HL-60 (cell line): ENCODE measurements around the gene GRHL3.

ENCODE experiments used
- DNase-seq, 2 experiments: peaks; one replicate each; pipeline ENCODE4 v3.0.0-alpha.2; 2010 to 2020; ENCODE audit warnings: low read depth in 1 of 2, low spot score in 1 of 2
- H3K27ac ChIP-seq: fragments of 250-450 bp; sonication (Bioruptor Pico); replicated peaks from 2 replicates; pipeline ENCODE4 v1.5.1; 2020; ENCODE audit warnings: mild to moderate bottlenecking, moderate library complexity
- H3K27me3 ChIP-seq: fragments of 250-450 bp; sonication (Bioruptor Pico); 2 replicates; pipeline ENCODE4 v1.5.1; 2021; ENCODE audit warnings: mild to moderate bottlenecking, moderate library complexity; ENCODE audit not compliant: insufficient read depth, poor library complexity, severe bottlenecking
- H3K4me3 ChIP-seq: replicated peaks from 2 replicates; pipeline ENCODE4 v1.5.1; 2011; ENCODE audit warnings: mild to moderate bottlenecking, control low read depth, low read length; ENCODE audit not compliant: insufficient read depth
- CTCF ChIP-seq: IDR thresholded peaks from one replicate; pipeline ENCODE4 v1.5.1; 2011; ENCODE audit warnings: low read length, control low read depth, inconsistent platforms; ENCODE audit not compliant: insufficient read depth
- GABPA ChIP-seq: IDR thresholded peaks from 2 replicates; pipeline ENCODE4 v1.6.1; 2012; ENCODE audit warnings: low read depth
- POLR2AphosphoS5 ChIP-seq: IDR thresholded peaks from 2 replicates; pipeline ENCODE4 v1.6.1; 2012; ENCODE audit warnings: low read depth
- REST ChIP-seq: IDR thresholded peaks from 2 replicates; pipeline ENCODE4 v1.6.1; 2012; ENCODE audit warnings: low read depth; ENCODE audit not compliant: insufficient replicate concordance
- SPI1 ChIP-seq: IDR thresholded peaks from 2 replicates; pipeline ENCODE4 v1.6.1; 2012; ENCODE audit warnings: low read depth, mild to moderate bottlenecking, borderline replicate concordance

Gene GRHL3

DNA sequence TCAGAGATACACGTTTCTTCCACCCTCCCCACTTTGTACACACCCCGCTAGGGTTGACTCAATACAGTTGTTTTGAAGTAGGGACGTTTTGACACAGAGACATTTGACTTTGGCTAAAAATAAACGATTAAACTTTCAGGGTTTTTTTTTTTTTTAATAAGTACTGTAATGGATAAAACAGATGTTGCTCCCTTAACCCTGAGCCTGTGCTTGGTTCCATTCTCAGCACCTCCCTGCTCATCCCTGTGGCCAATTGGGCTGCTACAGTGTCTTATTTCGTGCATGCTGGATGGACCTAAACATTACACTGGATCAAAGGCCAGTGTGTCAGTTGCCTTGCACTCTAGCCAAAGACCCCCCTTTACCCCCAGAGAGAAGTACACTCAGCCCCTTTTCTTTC is 16.9 kb downstream of the GRHL3 start:
- H3K4me3 ChIP-seq: no peak overlapping the region
- DNase-seq: no peak
- H3K27me3 ChIP-seq: no peaks in the 10 kb centered on the region
- H3K27ac ChIP-seq: no peak overlapping the region
- no peak for TF ChIP-seq SPI1
- TF ChIP-seq CTCF: no peak
- TF ChIP-seq POLR2AphosphoS5: no peak
- no peak for TF ChIP-seq GABPA
- no peak for TF ChIP-seq REST

DNA sequence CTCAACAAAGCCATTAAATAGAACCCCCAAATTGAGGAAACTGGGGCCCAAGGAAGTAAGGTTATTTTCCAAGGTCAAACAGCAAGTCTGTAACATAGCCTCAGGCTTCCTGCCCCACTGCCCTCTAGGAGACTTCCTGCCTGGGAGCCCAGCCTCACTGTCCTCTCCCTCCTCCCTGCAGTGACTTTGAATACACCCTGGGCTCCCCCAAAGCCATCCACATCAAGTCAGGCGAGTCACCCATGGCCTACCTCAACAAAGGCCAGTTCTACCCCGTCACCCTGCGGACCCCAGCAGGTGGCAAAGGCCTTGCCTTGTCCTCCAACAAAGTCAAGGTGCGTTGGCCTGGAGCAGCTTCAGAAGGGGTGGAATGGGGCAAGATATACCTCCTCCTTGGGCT is 18.3 kb downstream of the GRHL3 start:
- TF ChIP-seq SPI1 (no peak), GABPA (no peak), POLR2AphosphoS5 (no peak), REST (no peak), CTCF (no peak)
- no peak for DNase-seq
- Histone ChIP-seq H3K27me3 (no peaks in the 10 kb centered on the region), H3K27ac (no peak overlapping the region), H3K4me3 (no peak overlapping the region)

GRCh38 chr1:24338447-24338846 is 19.3 kb downstream of the GRHL3 start:
- no peaks in the 10 kb centered on the region for H3K27me3 ChIP-seq
- DNase-seq: no peak
- TF ChIP-seq GABPA (no peak), CTCF (no peak)
- no peak overlapping the region for H3K4me3 ChIP-seq
- H3K27ac ChIP-seq: no peak overlapping the region

GRCh38 chr1:24339996-24340395 is 20.8 kb downstream of the GRHL3 start:
- H3K4me3 ChIP-seq: no peak overlapping the region
- no peaks in the 10 kb centered on the region for H3K27me3 ChIP-seq
- TF ChIP-seq REST (no peak), SPI1 (no peak), POLR2AphosphoS5 (no peak), CTCF (no peak), GABPA (no peak)
- H3K27ac ChIP-seq: no peak overlapping the region
- no peak for DNase-seq
